MCF 10A (cell line): ENCODE measurements around the gene ACTN4. TPM values are rescaled to one million over a fixed set of nuclear protein-coding genes. Genes with fewer than 3 reads are reported as not detected.

Source experiments
- BruUV-seq: library from RNA; stranded (reverse); fragments of 400-500 nt; replicated peaks from 2 replicates; lab custom pipeline; 2021; lab: Mats Ljungman, UMichigan
- CTCF ChIA-PET: fragments of 300-600 bp; sonication (Branson Sonifier 250); formaldehyde crosslinking; extraction: SDS; loops from one replicate; lab custom pipeline; 2021; ENCODE audit warnings: antibody characterized with exemption, inconsistent platforms; lab: Yijun Ruan, JAX
- POLR2A ChIA-PET: fragments of 300-600, 350-650 bp; sonication (Branson Sonifier 250); formaldehyde crosslinking; extraction: SDS; loops from one replicate; lab custom pipeline; 2020; ENCODE audit warnings: antibody characterized with exemption, inconsistent platforms; lab: Yijun Ruan, JAX
- DNase-seq: peaks from one replicate; pipeline ENCODE4 v3.0.0-alpha.2; 2018; ENCODE audit not compliant: unreplicated experiment
- H3K27ac Mint-ChIP-seq: one replicate; pipeline ENCODE4 v1.8.0; 2022; ENCODE audit warnings: mild to moderate bottlenecking, low read depth, mixed read lengths; ENCODE audit not compliant: unreplicated experiment
- H3K27me3 Mint-ChIP-seq: one replicate; pipeline ENCODE4 v1.8.0; 2022; ENCODE audit warnings: mixed read lengths; ENCODE audit not compliant: insufficient read depth, unreplicated experiment
- H3K36me3 Mint-ChIP-seq: one replicate; pipeline ENCODE4 v1.8.0; 2022; ENCODE audit warnings: mild to moderate bottlenecking, moderate library complexity, mixed read lengths; ENCODE audit not compliant: insufficient read depth, unreplicated experiment
- H3K4me1 Mint-ChIP-seq: one replicate; pipeline ENCODE4 v1.8.0; 2022; ENCODE audit warnings: mixed read lengths; ENCODE audit not compliant: insufficient read depth, unreplicated experiment
- H3K4me3 Mint-ChIP-seq: one replicate; pipeline ENCODE4 v1.8.0; 2022; ENCODE audit warnings: mild to moderate bottlenecking, moderate library complexity, mixed read lengths; ENCODE audit not compliant: unreplicated experiment
- H3K9me3 Mint-ChIP-seq: one replicate; pipeline ENCODE4 v1.8.0; 2022; ENCODE audit warnings: mixed read lengths; ENCODE audit not compliant: unreplicated experiment
- CTCF ChIP-seq: fragments of 200-600 bp; IDR thresholded peaks from one replicate; pipeline ENCODE4 v1.8.0; 2022; ENCODE audit warnings: antibody characterized with exemption, mild to moderate bottlenecking; ENCODE audit not compliant: unreplicated experiment
- intact Hi-C: fragments of 100-400 bp; cut with micrococcal nuclease; formaldehyde crosslinking; loops from 2 replicates; pipeline ENCODE4 v1.14.1; 2022
- total RNA-seq: library from RNA; stranded (reverse); gene quantifications from 2 replicates; pipeline ENCODE4 v1.2.3, GENCODE V29; 2022

Gene ACTN4
- total RNA-seq, 1 experiment from 2014 or later, result 300 TPM

GRCh38 chr19:38721496-38721895, 74.0 kb downstream of the ACTN4 start:
- Mint-ChIP-seq H3K27me3 (no peaks in the 10 kb centered on the region), H3K4me3 (no peak overlapping the region), H3K36me3 (peaks cover 89% of the 10 kb centered on the region), H3K4me1 (peaks cover 13% of the 10 kb centered on the region), H3K9me3 (no peaks in the 10 kb centered on the region), H3K27ac (no peak overlapping the region)
- BruUV-seq, result no TSS peak
- intact Hi-C loops, result no loop called here
- TF ChIP-seq CTCF, result no peak
- no peak for DNase-seq
- CTCF ChIA-PET, result interaction anchor here (0.6 kb wide), 1 partner anchor 87 kb away, joined by 3 read pairs; no protein-coding TSS in a partner anchor
- POLR2A ChIA-PET, result interaction anchor here (0.6 kb wide), 1 partner anchor 18 kb away, joined by 3 read pairs; no protein-coding TSS in a partner anchor

- intact Hi-C loops, result no loop called here
- ChIA-PET POLR2A (interaction anchor here (0.6 to 2.1 kb wide), 4 partner anchors 10 to 69 kb away, joined by 3 to 7 read pairs (median 3); no protein-coding TSS in a partner anchor), CTCF (interaction anchor here (0.6 to 1.4 kb wide), 5 partner anchors 21 to 178 kb away, joined by 3 to 4 read pairs (median 3); no protein-coding TSS in a partner anchor)
- H3K36me3 Mint-ChIP-seq, result peaks cover 89% of the 10 kb centered on the region
- no peaks in the 10 kb centered on the region for H3K27me3 Mint-ChIP-seq
- BruUV-seq, result no TSS peak
- no peak for TF ChIP-seq CTCF
- H3K9me3 Mint-ChIP-seq, result no peaks in the 10 kb centered on the region
- DNase-seq, result no peak
- peaks cover 13% of the 10 kb centered on the region for H3K4me1 Mint-ChIP-seq
- no peak overlapping the region for H3K4me3 Mint-ChIP-seq
- no peak overlapping the region for H3K27ac Mint-ChIP-seq
Observed at GRCh38 chr19:38721979-38722773, 74.7 kb downstream of the ACTN4 start.

- H3K9me3 Mint-ChIP-seq, result no peaks in the 10 kb centered on the region
- POLR2A ChIA-PET, result interaction anchor here (0.9 to 2.1 kb wide), 5 partner anchors 9 to 115 kb away, joined by 3 to 7 read pairs (median 3); no protein-coding TSS in a partner anchor
- TF ChIP-seq CTCF, result no peak
- no peak overlapping the region for H3K4me3 Mint-ChIP-seq
- no peak overlapping the region for H3K27ac Mint-ChIP-seq
- peaks cover 13% of the 10 kb centered on the region for H3K4me1 Mint-ChIP-seq
- intact Hi-C loops, result no loop called here
- CTCF ChIA-PET, result interaction anchor here (0.6 to 1.4 kb wide), 7 partner anchors 22 to 209 kb away, joined by 3 to 7 read pairs (median 3); no protein-coding TSS in a partner anchor
- no peak for DNase-seq
- peaks cover 89% of the 10 kb centered on the region for H3K36me3 Mint-ChIP-seq
- no TSS peak for BruUV-seq
- H3K27me3 Mint-ChIP-seq, result no peaks in the 10 kb centered on the region
Observed at GRCh38 chr19:38722947-38723605, 75.6 kb downstream of the ACTN4 start.

GRCh38 chr19:38723606-38723965, 76.1 kb downstream of the ACTN4 start:
- Mint-ChIP-seq H3K9me3 (no peaks in the 10 kb centered on the region), H3K27ac (no peak overlapping the region), H3K36me3 (peaks cover 87% of the 10 kb centered on the region), H3K27me3 (no peaks in the 10 kb centered on the region), H3K4me1 (peaks cover 12% of the 10 kb centered on the region), H3K4me3 (no peak overlapping the region)
- intact Hi-C loops, result no loop called here
- CTCF ChIA-PET, result interaction anchor here (0.6 to 1.4 kb wide), 4 partner anchors 37 to 180 kb away, joined by 3 to 7 read pairs (median 4); no protein-coding TSS in a partner anchor
- TF ChIP-seq CTCF, result no peak
- no TSS peak for BruUV-seq
- DNase-seq, result no peak
- POLR2A ChIA-PET, result interaction anchor here (1.2 to 2.1 kb wide), 3 partner anchors 9 to 114 kb away, joined by 3 to 7 read pairs (median 3); no protein-coding TSS in a partner anchor
